Right ventricle myocardium inferior (tissue), 1 donor: ENCODE data around the gene HTR2C. TPM values are rescaled to one million over a fixed set of nuclear protein-coding genes. Genes with fewer than 3 reads are reported as not detected.
"Not testable (repeated sequence)": the region's sequence is repeated elsewhere in the genome, so short reads cannot be mapped to it uniquely, and the experiment has no call there.

Experiments used
- ATAC-seq: fragments of 200-7000 bp; cut with Tn5 transposase; one replicate; pipeline ENCODE4 v1.9.1; 2020; ENCODE audit warnings: mild to moderate bottlenecking, moderate library complexity
- DNase-seq: peaks from one replicate; pipeline ENCODE4 v3.0.0; 2021; ENCODE audit errors: missing footprints
- intact Hi-C: fragments of 100-400 bp; cut with DNase I; formaldehyde crosslinking; loops from one replicate; pipeline ENCODE4 v1.11.0; 2022
- microRNA-seq: library from miRNA; unstranded; fragments of <30 nt; microRNA quantifications from one replicate; pipeline ENCODE4 v1.2.0, GENCODE V29; 2020
- total RNA-seq: library from RNA; stranded (reverse); fragmentation: NEBNext Ultra II Directional; extraction: Animal tissue kit (Norgen Biotek cat#: 25700); gene quantifications from one replicate; pipeline ENCODE4 v1.2.1, GENCODE V29; 2021
- donor health status: DM: no; HTN: yes; CAD: no; lungs with severe emphysema.

The HTR2C gene
- total RNA-seq, 1 donor from 2014 or later: not detected

DNA sequence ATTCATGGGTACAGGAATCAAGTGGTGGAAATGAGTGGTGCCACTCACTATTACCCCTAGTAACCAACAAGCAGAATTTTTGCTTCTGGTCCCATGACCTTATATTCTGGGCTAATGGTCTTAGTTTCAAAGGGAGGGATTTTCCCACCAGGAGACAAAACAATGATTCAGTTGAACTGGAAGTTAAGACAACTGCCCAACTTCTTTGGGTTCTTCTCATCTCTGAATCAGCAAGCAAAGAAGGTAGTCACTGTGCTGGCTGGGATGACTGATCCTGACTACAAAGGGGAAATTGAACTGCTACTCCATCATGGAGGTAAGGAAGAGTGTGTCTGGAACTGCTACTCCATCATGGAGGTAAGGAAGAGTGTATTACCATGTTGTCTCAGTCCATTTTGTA is 346.3 kb downstream of the HTR2C start:
- DNase-seq: no peak
- no peak for ATAC-seq
- intact Hi-C loops: no loop called here

DNA sequence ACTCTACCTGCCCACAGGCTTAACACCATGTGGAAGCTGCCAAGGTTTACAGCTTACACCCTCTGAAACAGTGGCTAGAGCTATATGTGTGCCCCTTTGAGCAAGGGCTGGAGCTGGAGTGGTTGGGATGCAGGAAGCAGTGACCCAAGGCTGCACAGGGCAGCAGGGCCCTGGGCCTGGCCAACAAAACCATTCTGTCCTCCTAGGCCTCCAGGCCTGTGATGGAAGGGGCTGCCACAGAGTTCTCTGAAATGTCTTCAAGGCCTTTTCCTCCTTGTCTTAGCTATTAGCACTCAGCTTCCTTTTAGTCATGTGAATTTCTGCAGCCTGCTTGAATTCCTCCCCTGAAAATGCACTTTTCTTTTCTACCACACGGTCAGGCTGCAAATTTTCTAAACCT is 348.7 kb downstream of the HTR2C start:
- intact Hi-C loops: no loop called here
- DNase-seq: no peak
- ATAC-seq: no peak

DNA sequence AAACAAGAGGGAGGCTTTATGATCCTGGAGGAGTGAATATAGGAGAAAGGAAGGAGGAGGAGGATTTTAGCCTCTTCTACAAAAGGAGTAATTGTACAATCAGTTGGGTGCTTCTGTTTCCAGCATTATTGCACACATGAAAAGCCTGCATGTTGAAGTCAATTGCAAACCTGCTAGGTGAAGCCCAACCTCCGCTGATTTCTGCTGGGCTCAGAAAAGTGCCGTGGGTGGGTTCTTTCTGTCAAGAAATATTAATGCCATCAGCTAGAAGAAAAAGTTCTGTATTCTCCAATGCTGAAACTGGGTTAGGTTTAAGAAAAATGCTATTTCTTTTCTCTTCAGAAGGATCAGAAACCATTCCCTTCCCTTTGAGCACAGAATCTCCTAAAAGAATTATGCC is 349.4 kb downstream of the HTR2C start:
- intact Hi-C loops, DNase-seq, ATAC-seq: not testable (repeated sequence)

DNA sequence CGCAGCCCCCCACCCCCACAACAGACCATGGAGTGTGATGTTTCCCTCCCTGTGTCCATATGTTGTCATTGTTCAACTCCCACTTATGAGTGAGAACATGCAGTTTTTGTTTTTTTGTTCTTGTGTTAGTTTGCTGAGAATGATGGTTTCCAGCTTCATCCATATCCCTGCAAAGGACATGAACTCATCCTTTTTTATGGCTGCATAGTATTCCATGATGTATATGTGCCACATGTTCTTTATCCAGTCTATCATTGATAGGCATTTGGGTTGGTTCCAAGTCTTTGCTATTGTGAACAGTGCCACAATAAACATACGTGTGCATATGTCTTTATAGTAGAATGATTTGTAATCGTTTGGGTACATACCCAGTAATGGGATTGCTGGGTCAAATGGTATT is 353.2 kb downstream of the HTR2C start:
- ATAC-seq, intact Hi-C loops, DNase-seq: not testable (repeated sequence)

DNA sequence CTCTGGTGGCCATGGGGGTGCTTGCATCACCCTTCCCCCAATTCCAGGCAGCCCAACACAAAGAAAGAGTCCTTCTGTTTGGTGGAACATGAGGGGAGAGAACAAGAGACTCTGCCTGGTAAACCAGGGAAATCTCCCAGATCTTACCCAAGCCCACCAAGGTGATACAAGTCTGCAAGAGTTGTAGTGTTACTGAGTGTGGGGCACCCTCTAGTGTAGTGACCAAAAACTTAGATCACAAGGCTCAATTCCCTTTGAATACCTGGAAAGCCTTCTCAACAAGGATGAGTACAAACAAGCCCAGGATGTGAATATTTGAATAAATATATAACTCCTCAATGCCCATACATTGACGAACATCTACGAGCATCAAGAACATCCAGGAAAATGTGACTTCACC is 368.8 kb downstream of the HTR2C start:
- ATAC-seq: no peak
- intact Hi-C loops: loop anchor here (10.0 kb wide), 1 partner anchor 178 kb away; no protein-coding TSS in a partner anchor
- DNase-seq: no peak

Small RNA genes within 50 kb of the gene (microRNA-seq; reads per million reads assigned to microRNA genes)
- gene MIR1264 (not detected), gene MIR1298 (not detected), gene MIR1911 (not detected), gene MIR1912 (not detected), gene MIR448 (not detected), gene MIR764 (not detected)
